ENCODE results near the gene GP5.

Gene GP5

DNA sequence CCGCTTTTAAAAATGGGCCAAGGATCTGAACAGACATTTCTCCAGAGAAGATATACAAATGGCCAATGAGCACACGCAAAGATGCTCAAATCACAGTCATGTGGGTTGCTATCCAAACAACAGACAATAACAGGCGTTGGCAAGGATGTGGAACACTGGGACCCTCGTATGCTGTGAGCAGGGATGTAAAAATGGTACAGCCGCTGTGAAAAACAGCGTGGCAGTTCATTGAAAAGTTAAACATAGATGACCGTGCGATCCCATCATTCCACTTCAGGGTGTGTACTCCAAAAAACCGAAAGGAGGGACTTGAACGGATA is 22.9 kb downstream of the GP5 start:
- no peak for DNase-seq (ENCODE audit: low read depth in 2 of 2)

- no peak for DNase-seq (ENCODE audit: low read depth in 2 of 2)
These were observed 23.4 kb downstream of the GP5 start for GRCh38 chr3:194375473-194376240.

GRCh38 chr3:194374935-194375334 is 24.1 kb downstream of the GP5 start:
- no peak for DNase-seq (ENCODE audit: low read depth in 2 of 2)

GRCh38 chr3:194373899-194374298 is 25.2 kb downstream of the GP5 start:
- DNase-seq (ENCODE audit: low read depth in 2 of 2) = no peak

- DNase-seq (ENCODE audit: low read depth in 2 of 2) = no peak
These were observed 26.0 kb downstream of the GP5 start for GRCh38 chr3:194373028-194373427.

DNA sequence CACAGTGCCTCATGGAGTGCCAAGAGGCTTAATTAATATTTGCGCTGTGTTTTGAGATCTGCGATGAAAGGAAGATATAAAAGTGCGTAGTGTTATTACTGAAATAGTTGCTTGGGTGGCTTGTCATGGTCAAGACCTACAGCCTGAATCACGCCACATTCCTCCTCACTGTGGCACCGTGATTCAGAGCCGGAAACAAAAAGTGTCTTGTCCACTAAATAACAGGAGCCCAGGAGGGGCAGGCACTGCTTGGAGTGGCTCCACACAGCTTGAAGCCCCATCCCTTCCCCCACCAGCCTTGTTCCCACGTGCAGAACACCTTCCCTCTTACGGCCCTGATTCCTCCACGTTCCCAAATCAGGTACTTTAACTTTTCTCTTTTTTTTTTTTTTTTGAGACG is 28.3 kb downstream of the GP5 start:
- DNase-seq (ENCODE audit: low read depth in 2 of 2) = no peak

- DNase-seq (ENCODE audit: low read depth in 2 of 2) = no peak
These were observed 29.4 kb downstream of the GP5 start, which contains the start of gene LRRC15 for GRCh38 chr3:194369522-194370279. LRRC15 (minus strand) TSS chr3:194369743; CDS start chr3:194361043, 8,700 bp downstream.

- no peak for DNase-seq (ENCODE audit: low read depth in 2 of 2)
These were observed 30.1 kb downstream of the GP5 start for GRCh38 chr3:194368918-194369317.

- no peak for DNase-seq (ENCODE audit: low read depth in 2 of 2)
These were observed 30.8 kb downstream of the GP5 start for GRCh38 chr3:194367992-194368841.

GRCh38 chr3:194365978-194366490 is 33.0 kb downstream of the GP5 start:
- no peak for DNase-seq (ENCODE audit: low read depth in 2 of 2)

DNA sequence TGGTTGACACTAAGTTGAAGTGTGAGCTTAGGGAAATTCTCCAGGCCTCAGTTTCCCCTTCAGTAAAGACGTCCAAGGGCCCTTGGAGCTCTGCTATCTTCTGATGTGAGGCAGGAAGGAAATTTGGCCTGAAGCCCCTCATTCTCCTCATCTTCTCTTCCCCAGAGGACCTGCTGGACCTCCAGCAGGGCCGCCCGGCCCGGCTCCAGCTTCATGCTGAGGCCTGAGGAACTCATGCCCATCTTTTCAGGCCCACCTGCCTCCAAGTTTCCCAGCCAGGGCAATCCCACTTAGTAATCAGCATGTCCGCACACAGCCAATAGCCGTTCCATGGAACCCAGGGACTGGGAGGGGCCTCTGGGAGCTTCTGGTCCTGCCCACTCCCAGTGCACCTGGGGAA is 33.5 kb downstream of the GP5 start:
- DNase-seq (ENCODE audit: low read depth in 2 of 2) = no peak

- DNase-seq (ENCODE audit: low read depth in 2 of 2) = no peak
These were observed 34.2 kb downstream of the GP5 start for GRCh38 chr3:194364652-194365434.

DNA sequence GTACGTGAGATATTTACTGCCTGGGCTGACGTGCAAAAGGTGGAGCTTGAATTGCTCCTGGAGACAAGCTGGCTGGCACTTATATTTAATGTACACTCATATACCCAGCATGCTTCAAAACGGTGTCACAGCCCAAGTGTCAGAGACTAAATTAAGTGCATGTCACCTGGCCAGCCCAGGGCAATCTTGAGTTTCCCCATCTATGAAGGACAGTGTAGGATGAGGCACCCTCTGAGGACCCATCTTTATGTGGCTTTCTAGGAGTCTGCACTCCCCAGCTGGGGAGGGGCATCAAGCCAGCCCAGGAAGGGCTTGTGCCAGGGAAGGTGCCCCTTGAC is 34.8 kb downstream of the GP5 start:
- no peak for DNase-seq (ENCODE audit: low read depth in 2 of 2)

DNA sequence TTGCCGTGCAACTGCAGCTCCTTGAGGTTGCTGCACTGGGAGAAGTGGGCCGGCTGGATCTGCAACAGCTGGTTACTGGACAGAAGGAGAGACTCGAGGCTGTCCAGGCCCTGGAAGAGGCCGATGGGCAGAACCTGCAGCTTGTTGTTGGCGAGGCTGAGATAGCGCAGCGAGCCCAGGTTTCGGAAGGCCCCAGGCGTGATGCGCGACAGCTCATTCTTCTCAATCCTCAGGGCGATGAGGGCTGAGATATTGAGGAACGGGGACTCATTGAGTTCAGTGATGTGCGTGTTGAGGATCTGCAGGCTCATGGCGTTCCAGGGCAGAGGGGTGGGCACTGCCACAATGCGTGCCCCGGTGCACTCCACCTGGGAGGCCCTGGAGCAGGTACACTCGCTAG is 38.5 kb downstream of the GP5 start:
- no peak for DNase-seq (ENCODE audit: low read depth in 2 of 2)

DNA sequence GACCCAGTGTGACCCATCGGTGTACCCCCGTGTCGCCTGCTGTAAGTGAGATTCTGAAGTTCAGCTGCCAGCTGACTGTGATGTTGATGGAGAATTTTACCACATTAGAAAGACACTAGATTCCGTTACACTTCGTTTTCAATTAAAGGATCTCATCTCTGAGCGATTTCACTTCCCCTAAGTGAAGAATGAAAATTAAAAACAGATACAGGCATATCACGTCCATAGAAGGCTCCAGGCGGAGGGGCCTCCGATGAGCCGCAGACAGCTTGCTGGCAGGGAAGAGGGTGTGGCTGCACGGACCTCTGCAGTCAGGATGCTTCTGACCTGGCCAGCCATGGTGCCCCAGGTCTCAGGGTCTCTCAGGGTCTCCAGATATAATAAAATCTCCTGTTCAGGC is 41.4 kb downstream of the GP5 start:
- no peak for DNase-seq (ENCODE audit: low read depth in 2 of 2)

DNA sequence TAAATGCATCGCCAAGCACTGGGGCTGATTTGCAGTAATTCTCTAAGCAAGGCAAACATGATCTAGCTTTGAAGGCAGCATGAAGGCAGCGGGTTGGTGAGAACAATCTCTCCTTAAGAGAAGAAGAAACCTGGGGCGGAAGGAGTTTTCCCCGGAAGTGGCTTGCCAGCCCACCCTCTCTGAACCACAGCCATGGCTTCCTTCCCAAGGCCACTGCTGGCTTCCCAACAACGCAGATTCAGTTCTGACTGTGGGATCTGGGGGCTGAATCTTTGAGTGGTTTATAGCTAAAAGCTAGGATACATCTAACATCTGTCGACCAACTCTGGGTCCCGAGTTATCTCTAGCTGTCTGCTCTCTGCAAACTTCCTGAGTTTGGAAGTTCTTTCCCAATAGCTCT is 43.7 kb downstream of the GP5 start:
- no peak for DNase-seq (ENCODE audit: low read depth in 2 of 2)

GRCh38 chr3:194354315-194354714 is 44.8 kb downstream of the GP5 start:
- no peak for DNase-seq (ENCODE audit: low read depth in 2 of 2)

DNA sequence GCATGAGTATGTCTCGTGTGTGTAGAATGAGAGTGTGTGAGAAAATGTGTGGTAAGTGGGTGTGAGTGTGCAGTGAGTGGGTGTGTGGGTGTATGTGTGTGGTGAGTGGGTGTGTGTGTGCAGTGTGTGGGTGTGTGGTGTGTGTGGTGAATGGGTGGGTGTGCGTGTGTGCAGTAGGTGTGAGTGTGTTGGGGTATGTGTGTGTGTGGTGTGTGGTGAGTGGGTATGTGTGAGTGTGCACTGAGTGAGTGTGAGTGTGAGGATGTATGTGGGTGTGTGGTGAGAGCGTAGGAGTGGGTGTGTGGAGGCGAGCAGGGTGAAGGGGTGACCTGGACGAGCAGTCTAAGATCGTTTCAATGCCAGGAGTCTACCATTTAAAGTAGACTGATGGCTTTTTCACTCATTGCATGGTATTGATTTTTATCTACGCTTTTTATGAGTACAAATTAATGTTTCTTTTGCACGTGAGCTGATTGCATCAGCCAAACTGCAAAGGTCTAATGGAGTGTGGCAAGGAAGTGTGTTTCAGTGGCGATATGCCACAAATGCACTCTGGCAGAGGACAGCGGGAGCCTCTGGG is 46.3 kb downstream of the GP5 start:
- DNase-seq (ENCODE audit: low read depth in 2 of 2) = no peak

- DNase-seq (ENCODE audit: low read depth in 2 of 2) = no peak
These were observed 47.0 kb downstream of the GP5 start for GRCh38 chr3:194351952-194352536.

DNA sequence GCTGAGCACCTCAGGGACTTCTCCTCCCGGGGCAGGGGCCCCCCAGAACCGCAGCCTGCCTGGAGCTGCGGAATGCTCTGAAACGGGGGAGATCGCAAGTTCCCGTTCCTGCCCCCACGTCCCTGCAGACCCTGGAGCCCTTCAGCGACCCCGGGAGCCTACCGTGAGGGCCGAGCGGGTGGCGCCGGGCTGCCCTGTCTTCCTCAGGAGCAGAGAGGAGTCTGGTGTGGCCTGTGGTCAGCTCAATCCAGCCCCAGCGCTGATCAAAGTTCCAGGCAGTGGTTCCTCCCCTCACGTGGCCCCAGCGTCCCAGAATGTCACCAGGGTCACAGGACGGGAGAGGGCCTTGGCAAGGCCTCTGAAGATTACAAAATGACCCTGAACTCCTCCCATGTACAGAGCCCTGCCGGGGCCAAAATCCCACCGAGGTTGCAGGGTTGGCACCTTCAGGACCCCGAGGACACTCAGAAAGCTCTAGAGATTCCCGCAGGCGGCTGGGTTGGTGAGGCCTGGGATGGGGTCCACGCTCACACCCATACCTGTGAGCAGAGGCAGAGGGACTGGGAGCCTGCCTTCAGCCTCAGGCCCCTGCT is 47.9 kb downstream of the GP5 start, which contains the start of gene CPN2:
TSS of gene CPN2 (minus strand) at position 249 of the 593 bp plus-strand sequence. CDS start 8,626 bp downstream, outside the sequence.
- DNase-seq (ENCODE audit: low read depth in 2 of 2) = no peak

Measured in stimulated activated CD4-positive, alpha-beta T cell treated with anti-CD3 and anti-CD28 coated beads, Interleukin-12 subunit alpha, Interleukin-12 subunit beta, amount 100 ng/mL, for 24 hours (primary cell).